A549 (cell line): ENCODE data around the gene PPP2R2C. TPM values are rescaled to one million over a fixed set of nuclear protein-coding genes. Genes with fewer than 3 reads are reported as not detected.

Source experiments
- ATAC-seq, 2 experiments: fragments of 200-7000 bp in 1 of 2; fragments of >200 bp in 1 of 2; cut with Nextera tagmentation in 1 of 2; cut with Tn5 transposase in 1 of 2; 3 replicates each; pipeline versions ENCODE4 v1.8.0 to v1.9.1; 2018 to 2020; ENCODE audit warnings: mild to moderate bottlenecking in 1 of 2, moderate library complexity in 1 of 2
- CTCF ChIA-PET: fragments of 300-600 bp; sonication (Branson Sonifier 250); formaldehyde crosslinking; extraction: SDS; loops from one replicate; lab custom pipeline; 2021; ENCODE audit warnings: antibody characterized with exemption, inconsistent platforms; lab: Yijun Ruan, JAX
- POLR2A ChIA-PET: fragments of 350-600 bp; formaldehyde crosslinking; extraction: SDS; loops from one replicate; lab custom pipeline; 2021; ENCODE audit warnings: antibody characterized with exemption, inconsistent platforms; lab: Yijun Ruan, JAX
- DNase-seq, 2 experiments: peaks; one replicate each; pipeline versions ENCODE4 v3.0.0 to v3.0.0-alpha.2; 2011 to 2016; ENCODE audit warnings: low read depth in 1 of 2, low spot score in 1 of 2
- FAIRE-seq: peaks from 2 replicates; lab custom pipeline; 2011; peaks lifted over from hg19 to GRCh38; lab: Jason Lieb, UNC
- H3K27ac ChIP-seq, 2 experiments: fragments of >200 bp; sonication (Bioruptor Twin); formaldehyde crosslinking; 3 replicates each; pipeline ENCODE4 v1.5.1; 2016 to 2017
- H3K4me1 ChIP-seq: fragments of >200 bp; sonication (Bioruptor Twin); formaldehyde crosslinking; 3 replicates; pipeline ENCODE4 v1.6.1; 2016
- H3K4me2 ChIP-seq: fragments of >200 bp; sonication (Bioruptor Twin); formaldehyde crosslinking; 3 replicates; pipeline ENCODE4 v1.6.1; 2016
- H3K4me3 ChIP-seq: fragments of >200 bp; sonication (Bioruptor Twin); formaldehyde crosslinking; 3 replicates; pipeline ENCODE4 v1.5.1; 2016
- H3K9me3 ChIP-seq: fragments of >200 bp; sonication (Bioruptor Twin); formaldehyde crosslinking; 3 replicates; pipeline ENCODE4 v1.6.1; 2016
- BCL3 ChIP-seq: fragments of >200 bp; sonication (Bioruptor Twin); formaldehyde crosslinking; IDR thresholded peaks from 3 replicates; pipeline ENCODE4 v1.6.1; 2016
- CBX2 ChIP-seq: fragments of 200-600 bp; sonication (generic); IDR thresholded peaks from 2 replicates; pipeline ENCODE4 v1.6.1; 2016; ENCODE audit warnings: low read depth, mild to moderate bottlenecking, borderline replicate concordance
- CBX8 ChIP-seq: fragments of 200-600 bp; sonication (generic); IDR thresholded peaks from 2 replicates; pipeline ENCODE4 v1.6.1; 2016
- JUN ChIP-seq, 2 experiments: fragments of >200 bp; sonication (Bioruptor Twin); formaldehyde crosslinking; IDR thresholded peaks; 2 replicates in 1 of 2; 3 replicates in 1 of 2; pipeline ENCODE4 v1.6.1; 2016 to 2017
- KDM1A ChIP-seq: fragments of 200-600 bp; sonication (generic); IDR thresholded peaks from 2 replicates; pipeline ENCODE4 v1.6.1; 2016; ENCODE audit warnings: low read depth, mild to moderate bottlenecking
- KDM5A ChIP-seq: fragments of 200-600 bp; sonication (generic); IDR thresholded peaks from 2 replicates; pipeline ENCODE4 v1.6.1; 2016; ENCODE audit warnings: antibody characterized with exemption, mild to moderate bottlenecking
- MYC ChIP-seq: IDR thresholded peaks from 2 replicates; pipeline ENCODE4 v1.6.1; 2012; ENCODE audit warnings: mild to moderate bottlenecking, inconsistent platforms, low read length, improper control_type of control experiment, borderline replicate concordance
- NFE2L2 ChIP-seq: fragments of 150-350 bp; conservative IDR thresholded peaks from 2 replicates; pipeline ENCODE4 v1.6.1; 2014; ENCODE audit warnings: low read length
- PHF8 ChIP-seq: fragments of 200-600 bp; sonication (generic); IDR thresholded peaks from 2 replicates; pipeline ENCODE4 v1.6.1; 2016; ENCODE audit warnings: low read depth, mild to moderate bottlenecking, antibody characterized with exemption, moderate library complexity, borderline replicate concordance
- RAD21 ChIP-seq, 2 experiments: fragments of >200 bp in 1 of 2; sonication (Bioruptor Twin) in 1 of 2; formaldehyde crosslinking in 1 of 2; IDR thresholded peaks in 1 of 2; conservative IDR thresholded peaks in 1 of 2; 2 replicates in 1 of 2; 3 replicates in 1 of 2; pipeline ENCODE4 v1.6.1; 2012 to 2018; ENCODE audit warnings: inconsistent platforms in 1 of 2
- TFCP2L1 ChIP-seq: fragments of 250-450 bp; sonication (Bioruptor Pico); IDR thresholded peaks from 2 replicates; pipeline ENCODE4 v1.5.0; 2021; ENCODE audit warnings: mild to moderate bottlenecking
- ZSCAN20 ChIP-seq: fragments of 250-450 bp; sonication (Bioruptor Pico); IDR thresholded peaks from 2 replicates; pipeline ENCODE4 v1.8.0; 2022; ENCODE audit warnings: mild to moderate bottlenecking, moderate library complexity
- WGBS: methylation state at CpG from one replicate; pipeline ENCODE4 v1.1.6; 2017; ENCODE audit errors: missing lambda C conversion rate; 5-methylcytosine and 5-hydroxymethylcytosine counted together
- polyA plus RNA-seq, 4 experiments: library from polyadenylated mRNA; depleted of rRNA in 3 of 4; stranded (reverse); fragments of >200 nt; fragmentation: RNase III in 1 of 4; extraction: RNeasy Plus Mini Kit Qiagen cat#74134 plus additional on column Dnase treatment in 1 of 4; gene quantifications; 2 replicates in 3 of 4; 3 replicates in 1 of 4; pipeline ENCODE4 v1.2.3, GENCODE V29; 2011 to 2017
- TF ChIP-seq, protein P1 (sequence below): IDR thresholded peaks from 2 replicates; pipeline ENCODE4 v1.6.1; 2012; ENCODE audit warnings: low read depth, borderline replicate concordance
- TF ChIP-seq, protein P2 (sequence below): fragments of >200 bp; sonication (Bioruptor Twin); formaldehyde crosslinking; IDR thresholded peaks from 3 replicates; pipeline ENCODE4 v1.5.1; 2016
- TF ChIP-seq, protein P3 (sequence below): fragments of 250-450 bp; sonication (Bioruptor Pico); IDR thresholded peaks from 2 replicates; pipeline ENCODE4 v1.5.0; 2021; ENCODE audit warnings: mild to moderate bottlenecking, moderate library complexity, borderline replicate concordance

PPP2R2C gene
- polyA plus RNA-seq, 2 of the 4 experiments (the other 2 are of a cell fraction), result 23.9 to 29.4 TPM

DNA sequence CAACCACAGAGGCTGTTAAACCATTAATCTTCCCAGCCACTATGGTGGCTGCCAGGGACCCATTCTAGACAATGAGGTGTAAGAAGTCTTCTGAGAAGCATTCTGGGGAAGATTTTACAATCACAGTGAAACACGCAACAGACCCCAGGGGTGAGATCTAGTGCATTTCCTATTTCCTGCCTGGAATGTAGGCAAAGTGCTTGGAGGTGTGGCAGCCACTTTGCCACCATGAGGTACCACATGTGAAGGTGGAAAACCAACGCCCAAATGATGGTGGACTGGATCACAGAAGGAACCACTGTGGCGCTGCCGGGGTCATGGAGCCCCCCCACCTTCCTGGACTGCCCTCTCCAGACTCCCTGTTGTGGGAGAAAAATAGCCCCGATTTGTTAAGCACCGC, 140.9 kb downstream of the PPP2R2C start (continued):
- TF ChIP-seq CBX2, result no peak
- no peak for TF ChIP-seq TFCP2L1 (CRISPR knock-in tag)
- TF ChIP-seq PHF8, result no peak

GRCh38 chr4:6331018-6331417, 141.4 kb downstream of the PPP2R2C start:
- Histone ChIP-seq H3K4me3 (no peak overlapping the region), H3K4me2 (no peak overlapping the region), H3K4me1 (no peaks in the 10 kb centered on the region), H3K27ac (no peak overlapping the region), H3K9me3 (no peaks in the 10 kb centered on the region)
- TF ChIP-seq JUN (IDR thresholded peaks at IDR 0.05) (no peak), RAD21 (conservative IDR thresholded peaks at IDR 0.05 in 1 of 2, IDR thresholded peaks at IDR 0.05 in 1 of 2) (peak in 1 of 2 experiments; percentile 41; a peak in 3 of 5 replicates), BCL3 (no peak), MYC (no peak), TFCP2L1 (CRISPR knock-in tag) (no peak), CBX2 (no peak)
- TF ChIP-seq, protein P1, sequence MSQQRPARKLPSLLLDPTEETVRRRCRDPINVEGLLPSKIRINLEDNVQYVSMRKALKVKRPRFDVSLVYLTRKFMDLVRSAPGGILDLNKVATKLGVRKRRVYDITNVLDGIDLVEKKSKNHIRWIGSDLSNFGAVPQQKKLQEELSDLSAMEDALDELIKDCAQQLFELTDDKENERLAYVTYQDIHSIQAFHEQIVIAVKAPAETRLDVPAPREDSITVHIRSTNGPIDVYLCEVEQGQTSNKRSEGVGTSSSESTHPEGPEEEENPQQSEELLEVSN, result no peak
- TF ChIP-seq, protein P2, sequence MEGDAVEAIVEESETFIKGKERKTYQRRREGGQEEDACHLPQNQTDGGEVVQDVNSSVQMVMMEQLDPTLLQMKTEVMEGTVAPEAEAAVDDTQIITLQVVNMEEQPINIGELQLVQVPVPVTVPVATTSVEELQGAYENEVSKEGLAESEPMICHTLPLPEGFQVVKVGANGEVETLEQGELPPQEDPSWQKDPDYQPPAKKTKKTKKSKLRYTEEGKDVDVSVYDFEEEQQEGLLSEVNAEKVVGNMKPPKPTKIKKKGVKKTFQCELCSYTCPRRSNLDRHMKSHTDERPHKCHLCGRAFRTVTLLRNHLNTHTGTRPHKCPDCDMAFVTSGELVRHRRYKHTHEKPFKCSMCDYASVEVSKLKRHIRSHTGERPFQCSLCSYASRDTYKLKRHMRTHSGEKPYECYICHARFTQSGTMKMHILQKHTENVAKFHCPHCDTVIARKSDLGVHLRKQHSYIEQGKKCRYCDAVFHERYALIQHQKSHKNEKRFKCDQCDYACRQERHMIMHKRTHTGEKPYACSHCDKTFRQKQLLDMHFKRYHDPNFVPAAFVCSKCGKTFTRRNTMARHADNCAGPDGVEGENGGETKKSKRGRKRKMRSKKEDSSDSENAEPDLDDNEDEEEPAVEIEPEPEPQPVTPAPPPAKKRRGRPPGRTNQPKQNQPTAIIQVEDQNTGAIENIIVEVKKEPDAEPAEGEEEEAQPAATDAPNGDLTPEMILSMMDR, result peak; percentile 59
- ChIA-PET POLR2A (no interaction called here), CTCF (interaction anchor here (0.6 to 13.8 kb wide), 32 partner anchors 10 to 368 kb away, joined by 3 to 408 read pairs (median 5); no protein-coding TSS in a partner anchor)
- DNase-seq (peak; percentile 31 to 60), ATAC-seq (peak in 1 of 2 experiments; percentile 52; a peak in 2 of 6 replicates), FAIRE-seq (no peak)
- 75% methylated on average over 7 of the region's 8 CpGs for WGBS

- Histone ChIP-seq H3K27ac (no peak overlapping the region), H3K9me3 (no peaks in the 10 kb centered on the region), H3K4me1 (no peaks in the 10 kb centered on the region), H3K4me2 (no peak overlapping the region), H3K4me3 (no peak overlapping the region)
- TF ChIP-seq ZSCAN20 (CRISPR knock-in tag) (no peak), KDM5A (no peak), CBX8 (no peak), NFE2L2 (no peak), KDM1A (no peak)
- TF ChIP-seq, protein P3, sequence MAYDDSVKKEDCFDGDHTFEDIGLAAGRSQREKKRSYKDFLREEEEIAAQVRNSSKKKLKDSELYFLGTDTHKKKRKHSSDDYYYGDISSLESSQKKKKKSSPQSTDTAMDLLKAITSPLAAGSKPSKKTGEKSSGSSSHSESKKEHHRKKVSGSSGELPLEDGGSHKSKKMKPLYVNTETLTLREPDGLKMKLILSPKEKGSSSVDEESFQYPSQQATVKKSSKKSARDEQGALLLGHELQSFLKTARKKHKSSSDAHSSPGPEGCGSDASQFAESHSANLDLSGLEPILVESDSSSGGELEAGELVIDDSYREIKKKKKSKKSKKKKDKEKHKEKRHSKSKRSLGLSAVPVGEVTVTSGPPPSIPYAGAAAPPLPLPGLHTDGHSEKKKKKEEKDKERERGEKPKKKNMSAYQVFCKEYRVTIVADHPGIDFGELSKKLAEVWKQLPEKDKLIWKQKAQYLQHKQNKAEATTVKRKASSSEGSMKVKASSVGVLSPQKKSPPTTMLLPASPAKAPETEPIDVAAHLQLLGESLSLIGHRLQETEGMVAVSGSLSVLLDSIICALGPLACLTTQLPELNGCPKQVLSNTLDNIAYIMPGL, result no peak
- ChIA-PET CTCF (interaction anchor here (0.6 to 13.8 kb wide), 24 partner anchors 9 to 369 kb away, joined by 3 to 408 read pairs (median 4); no protein-coding TSS in a partner anchor), POLR2A (no interaction called here)
- 91% methylated on average over 7 of the region's 7 CpGs for WGBS
- no peak for FAIRE-seq
- no peak for ATAC-seq
- DNase-seq, result no peak
Measured at GRCh38 chr4:6330384-6330767, 142.0 kb downstream of the PPP2R2C start.
